Subcutaneous abdominal adipose tissue (tissue), 5 donors: Measurements from ENCODE around the gene CCPG1.

Experiments used
- H3K27ac ChIP-seq: one replicate; pipeline ENCODE4 v1.7.0; 2013; ENCODE audit warnings: low read depth, mild to moderate bottlenecking, inconsistent platforms, low read length, moderate library complexity
- H3K27me3 ChIP-seq, 5 donors: one replicate each; pipeline ENCODE4 v1.7.0; 2013; ENCODE audit warnings: low read length in 5 of 5, inconsistent platforms in 1 of 5; ENCODE audit not compliant: control insufficient read depth in 5 of 5, insufficient read depth in 4 of 5
- H3K36me3 ChIP-seq, 5 donors: one replicate each; pipeline ENCODE4 v1.7.0; 2013; ENCODE audit warnings: low read length in 5 of 5; ENCODE audit not compliant: control insufficient read depth in 5 of 5, insufficient read depth in 5 of 5
- H3K4me1 ChIP-seq, 5 donors: one replicate each; pipeline ENCODE4 v1.7.0; 2013; ENCODE audit warnings: low read length in 5 of 5, mild to moderate bottlenecking in 3 of 5, moderate library complexity in 1 of 5; ENCODE audit not compliant: control insufficient read depth in 5 of 5, insufficient read depth in 5 of 5
- H3K4me3 ChIP-seq, 5 donors: one replicate each; pipeline ENCODE4 v1.7.0; 2013; ENCODE audit warnings: low read length in 5 of 5, low read depth in 1 of 5
- H3K9ac ChIP-seq, 5 donors: one replicate each; pipeline ENCODE4 v1.7.0; 2013; ENCODE audit warnings: low read length in 5 of 5, mild to moderate bottlenecking in 4 of 5, moderate library complexity in 3 of 5
- H3K9me3 ChIP-seq, 5 donors: one replicate each; pipeline ENCODE4 v1.7.0; 2013; ENCODE audit warnings: low read length in 5 of 5; ENCODE audit not compliant: control insufficient read depth in 5 of 5
- donor health status: healthy.
- donor health status: healthy.
- donor health status: healthy.
- donor health status: healthy.
- donor health status: healthy.

Gene CCPG1

GRCh38 chr15:55358471-55358870, 49.7 kb downstream of the CCPG1 start:
- Histone ChIP-seq H3K4me1 (no peaks in the 10 kb centered on the region), H3K4me3 (no peak overlapping the region), H3K36me3 (peaks cover 15 to 55% (median 38%) of the 10 kb centered on the region in 5 donors), H3K9me3 (no peaks in the 10 kb centered on the region), H3K27me3 (no peaks in the 10 kb centered on the region), H3K27ac (no peak overlapping the region), H3K9ac (no peak overlapping the region)

- Histone ChIP-seq H3K4me3 (no peak overlapping the region), H3K36me3 (peaks cover 15 to 50% (median 35%) of the 10 kb centered on the region in 5 donors), H3K27me3 (no peaks in the 10 kb centered on the region), H3K4me1 (no peaks in the 10 kb centered on the region), H3K9me3 (no peaks in the 10 kb centered on the region), H3K9ac (no peak overlapping the region), H3K27ac (no peak overlapping the region)
Measured at GRCh38 chr15:55357774-55358173, 50.4 kb downstream of the CCPG1 start.

GRCh38 chr15:55356985-55357585, 51.1 kb downstream of the CCPG1 start:
- no peak overlapping the region for H3K27ac ChIP-seq
- H3K9ac ChIP-seq: no peak overlapping the region
- no peaks in the 10 kb centered on the region for H3K27me3 ChIP-seq
- H3K4me3 ChIP-seq: no peak overlapping the region
- no peaks in the 10 kb centered on the region for H3K4me1 ChIP-seq
- peaks cover 10 to 50% (median 35%) of the 10 kb centered on the region in 5 donors for H3K36me3 ChIP-seq
- H3K9me3 ChIP-seq: no peaks in the 10 kb centered on the region

GRCh38 chr15:55353025-55353424, 55.1 kb downstream of the CCPG1 start:
- H3K27me3 ChIP-seq: no peaks in the 10 kb centered on the region
- H3K9me3 ChIP-seq: no peaks in the 10 kb centered on the region
- peaks cover 3 to 35% (median 29%) of the 10 kb centered on the region in 5 donors for H3K36me3 ChIP-seq
- H3K9ac ChIP-seq: no peak overlapping the region
- H3K4me1 ChIP-seq: no peaks in the 10 kb centered on the region
- no peak overlapping the region for H3K4me3 ChIP-seq
- H3K27ac ChIP-seq: no peak overlapping the region

- Histone ChIP-seq H3K27me3 (no peaks in the 10 kb centered on the region), H3K27ac (no peak overlapping the region), H3K4me3 (no peak overlapping the region), H3K4me1 (peaks cover 0 to 3% (median 1%) of the 10 kb centered on the region in 5 donors), H3K9me3 (no peaks in the 10 kb centered on the region), H3K36me3 (peaks cover 0 to 13% (median 9%) of the 10 kb centered on the region in 5 donors), H3K9ac (no peak overlapping the region)
Measured at GRCh38 chr15:55349282-55349681, 58.9 kb downstream of the CCPG1 start.

DNA sequence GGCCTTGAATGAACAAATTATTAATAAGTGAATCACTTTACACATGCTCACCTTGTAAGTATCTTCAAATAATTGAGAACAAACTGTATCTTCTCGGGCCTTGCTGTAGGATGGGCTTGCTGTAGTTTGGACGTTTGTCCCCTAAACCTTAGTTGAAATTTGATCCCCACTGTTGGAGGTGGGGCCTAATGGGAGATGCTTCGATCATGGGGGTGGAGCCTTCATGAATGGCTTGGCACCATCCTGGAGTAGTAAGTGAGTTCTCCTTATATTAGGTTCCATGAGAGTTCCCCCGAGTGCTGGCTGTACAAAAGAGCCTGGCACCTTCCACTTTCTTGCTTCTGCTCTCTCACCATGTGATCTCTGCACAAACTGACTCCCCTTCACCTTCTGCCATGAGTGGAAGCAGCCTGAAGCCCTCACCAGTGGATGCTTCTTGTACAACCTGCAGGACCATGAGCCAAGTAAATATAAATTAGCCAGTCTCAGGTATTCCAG, 59.8 kb downstream of the CCPG1 start:
- Histone ChIP-seq H3K4me1 (peaks cover 0 to 7% (median 5%) of the 10 kb centered on the region in 5 donors), H3K9ac (no peak overlapping the region), H3K9me3 (no peaks in the 10 kb centered on the region), H3K4me3 (no peak overlapping the region), H3K36me3 (peaks cover 0 to 12% (median 9%) of the 10 kb centered on the region in 5 donors), H3K27ac (no peak overlapping the region), H3K27me3 (no peaks in the 10 kb centered on the region)

DNA sequence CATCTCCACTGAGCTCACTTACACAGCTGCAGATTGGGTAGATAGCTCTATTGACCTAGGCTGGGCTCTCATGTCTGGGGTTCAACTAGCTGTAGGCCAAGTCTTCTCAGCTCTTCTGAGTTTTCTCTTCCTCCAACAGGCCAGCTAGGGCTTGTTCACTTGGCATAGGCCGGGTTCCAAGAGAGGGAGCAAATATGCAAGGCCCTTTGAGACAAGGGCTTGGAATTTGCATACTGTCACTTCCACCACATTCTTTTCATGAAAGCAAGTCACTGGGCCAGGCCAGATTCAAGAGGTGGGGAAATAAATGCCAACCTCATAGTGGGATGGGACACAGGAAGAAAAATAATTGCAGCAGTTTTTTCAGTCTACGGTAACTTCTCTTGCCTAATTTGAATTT, 64.0 kb downstream of the CCPG1 start:
- no peaks in the 10 kb centered on the region for H3K9me3 ChIP-seq
- no peak overlapping the region for H3K9ac ChIP-seq
- H3K4me1 ChIP-seq: peaks cover 0 to 7% (median 5%) of the 10 kb centered on the region in 5 donors
- peaks cover 0 to 19% (median 6%) of the 10 kb centered on the region in 5 donors for H3K36me3 ChIP-seq
- H3K27ac ChIP-seq: no peak overlapping the region
- H3K27me3 ChIP-seq: no peaks in the 10 kb centered on the region
- no peak overlapping the region for H3K4me3 ChIP-seq

- Histone ChIP-seq H3K4me3 (no peak overlapping the region), H3K9me3 (no peaks in the 10 kb centered on the region), H3K9ac (no peak overlapping the region), H3K4me1 (peaks cover 0 to 7% (median 5%) of the 10 kb centered on the region in 5 donors), H3K27me3 (no peaks in the 10 kb centered on the region), H3K36me3 (peaks cover 0 to 23% (median 9%) of the 10 kb centered on the region in 5 donors), H3K27ac (no peak overlapping the region)
Measured at GRCh38 chr15:55343168-55343567, 65.0 kb downstream of the CCPG1 start.

DNA sequence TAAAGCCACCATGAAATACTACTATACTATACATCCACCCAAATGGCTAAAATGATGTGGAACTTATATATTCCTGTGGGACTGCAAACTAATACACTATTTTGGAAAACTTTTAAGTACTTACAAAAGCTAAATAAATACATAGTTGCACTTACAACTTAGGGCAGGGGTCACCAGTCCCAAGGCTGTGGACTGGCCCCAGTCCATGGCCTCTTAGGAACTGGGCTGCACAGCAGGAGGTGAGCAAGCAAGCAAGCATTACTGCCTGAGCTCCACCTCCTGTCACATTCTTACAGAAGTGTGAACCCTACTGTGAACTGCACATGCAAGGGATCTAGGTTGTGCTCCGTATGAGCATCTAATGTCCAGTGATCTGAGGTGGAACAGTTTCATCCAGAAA, 71.0 kb downstream of the CCPG1 start:
- H3K36me3 ChIP-seq: peaks cover 13 to 60% (median 32%) of the 10 kb centered on the region in 5 donors
- H3K4me3 ChIP-seq: no peak overlapping the region
- no peaks in the 10 kb centered on the region for H3K4me1 ChIP-seq
- H3K9me3 ChIP-seq: no peaks in the 10 kb centered on the region
- no peak overlapping the region for H3K9ac ChIP-seq
- no peak overlapping the region for H3K27ac ChIP-seq
- H3K27me3 ChIP-seq: no peaks in the 10 kb centered on the region

- H3K36me3 ChIP-seq: peaks cover 21 to 69% (median 46%) of the 10 kb centered on the region in 5 donors
- H3K27me3 ChIP-seq: no peaks in the 10 kb centered on the region
- H3K4me3 ChIP-seq: no peak overlapping the region
- no peaks in the 10 kb centered on the region for H3K9me3 ChIP-seq
- H3K9ac ChIP-seq: no peak overlapping the region
- no peak overlapping the region for H3K27ac ChIP-seq
- no peaks in the 10 kb centered on the region for H3K4me1 ChIP-seq
Measured at GRCh38 chr15:55334997-55335396, 73.2 kb downstream of the CCPG1 start.
